OCI-LY3 (cell line): ENCODE measurements around the gene FMN1.

Experiments used
- H2AFZ ChIP-seq: fragments of 200-600, 300-600 bp; shearing (Covaris generic); 2 replicates; pipeline ENCODE4 v1.6.0; 2014; ENCODE audit warnings: antibody characterized with exemption, low read depth, low read length
- H3K27ac ChIP-seq: fragments of 200-600, 300-600 bp; sonication (generic); 2 replicates; pipeline ENCODE4 v1.5.1; 2014; ENCODE audit warnings: mild to moderate bottlenecking, low read length, moderate library complexity, mixed read lengths
- H3K27me3 ChIP-seq: fragments of 200-600, 300-600 bp; sonication (generic); 2 replicates; pipeline ENCODE4 v1.6.1; 2014; ENCODE audit warnings: low read depth, low read length, mixed read lengths
- H3K36me3 ChIP-seq: fragments of 200-600, 300-600 bp; sonication (generic); replicated peaks from 2 replicates; pipeline ENCODE3; 2014; ENCODE audit warnings: low read depth, low read length, mixed read lengths
- H3K4me1 ChIP-seq: fragments of 300-600, 200-600 bp; sonication (generic); 2 replicates; pipeline ENCODE4 v1.6.1; 2014; ENCODE audit warnings: low read length, mixed read lengths
- H3K4me2 ChIP-seq: fragments of 200-600, 300-600 bp; sonication (generic); 2 replicates; pipeline ENCODE4 v1.6.1; 2014; ENCODE audit warnings: low read length, mixed read lengths
- H3K4me3 ChIP-seq: fragments of 300-600, 200-600 bp; sonication (generic); 2 replicates; pipeline ENCODE4 v1.5.1; 2014; ENCODE audit warnings: antibody characterized with exemption, mild to moderate bottlenecking, low read length, moderate library complexity
- H3K79me2 ChIP-seq: fragments of 300-600, 200-600 bp; shearing (Covaris generic); 2 replicates; pipeline ENCODE4 v1.6.1; 2014; ENCODE audit warnings: mild to moderate bottlenecking, low read length, mixed read lengths
- H3K9ac ChIP-seq: fragments of 300-600, 200-600 bp; shearing (Covaris generic); 2 replicates; pipeline ENCODE4 v1.6.0; 2014; ENCODE audit warnings: mild to moderate bottlenecking, low read length, moderate library complexity
- H3K9me3 ChIP-seq: fragments of 200-600, 300-600 bp; shearing (Covaris generic); 2 replicates; pipeline ENCODE4 v1.6.1; 2014; ENCODE audit warnings: low read length, mixed read lengths; ENCODE audit not compliant: insufficient read depth
- H4K20me1 ChIP-seq: fragments of 200-600, 300-600 bp; sonication (generic); 2 replicates; pipeline ENCODE4 v1.6.1; 2016; ENCODE audit warnings: low read length, mixed read lengths; ENCODE audit not compliant: insufficient read depth
- CTCF ChIP-seq: fragments of 200-600, 300-600 bp; sonication (generic); IDR thresholded peaks from 2 replicates; pipeline ENCODE4 v1.5.1; 2014; ENCODE audit warnings: antibody characterized with exemption, low read length, low read depth
- EZH2phosphoT487 ChIP-seq: fragments of 200-600 bp; shearing (Covaris generic); IDR thresholded peaks from 2 replicates; pipeline ENCODE4 v1.6.1; 2018; ENCODE audit warnings: antibody characterized with exemption, mixed run types, low read depth

Gene FMN1

GRCh38 chr15:32743411-32744140 lies 450.9 kb downstream of the FMN1 start:
- no peaks in the 10 kb centered on the region for H3K36me3 ChIP-seq
- H3K79me2 ChIP-seq, result no peaks in the 10 kb centered on the region
- H3K4me3 ChIP-seq, result no peak overlapping the region
- H4K20me1 ChIP-seq, result no peaks in the 10 kb centered on the region
- H3K27ac ChIP-seq, result no peak overlapping the region
- no peaks in the 10 kb centered on the region for H3K9me3 ChIP-seq
- TF ChIP-seq CTCF, result no peak
- no peak overlapping the region for H2AFZ ChIP-seq
- no peaks in the 10 kb centered on the region for H3K4me1 ChIP-seq
- no peak overlapping the region for H3K4me2 ChIP-seq
- H3K9ac ChIP-seq, result no peak overlapping the region
- H3K27me3 ChIP-seq, result peaks cover 48% of the 10 kb centered on the region

GRCh38 chr15:32739522-32740063 lies 454.9 kb downstream of the FMN1 start:
- H3K9ac ChIP-seq, result no peak overlapping the region
- H3K4me1 ChIP-seq, result no peaks in the 10 kb centered on the region
- TF ChIP-seq CTCF (no peak), EZH2phosphoT487 (no peak)
- no peak overlapping the region for H3K27ac ChIP-seq
- no peaks in the 10 kb centered on the region for H3K36me3 ChIP-seq
- peaks cover 66% of the 10 kb centered on the region for H3K27me3 ChIP-seq
- no peak overlapping the region for H3K4me2 ChIP-seq
- H3K9me3 ChIP-seq, result no peaks in the 10 kb centered on the region
- H2AFZ ChIP-seq, result no peak overlapping the region
- H3K79me2 ChIP-seq, result no peaks in the 10 kb centered on the region
- H4K20me1 ChIP-seq, result no peaks in the 10 kb centered on the region
- no peak overlapping the region for H3K4me3 ChIP-seq

- Histone ChIP-seq H3K9ac (no peak overlapping the region), H3K27ac (no peak overlapping the region), H3K9me3 (no peaks in the 10 kb centered on the region), H3K79me2 (no peaks in the 10 kb centered on the region), H3K4me2 (no peak overlapping the region), H3K36me3 (no peaks in the 10 kb centered on the region), H4K20me1 (no peaks in the 10 kb centered on the region), H3K4me1 (no peaks in the 10 kb centered on the region), H3K27me3 (peaks cover 66% of the 10 kb centered on the region), H2AFZ (no peak overlapping the region), H3K4me3 (no peak overlapping the region)
- TF ChIP-seq EZH2phosphoT487 (no peak), CTCF (no peak)
Observed at GRCh38 chr15:32738666-32739065, 455.8 kb downstream of the FMN1 start.

GRCh38 chr15:32737304-32737703 lies 457.2 kb downstream of the FMN1 start:
- Histone ChIP-seq H3K27me3 (peaks cover 74% of the 10 kb centered on the region), H3K27ac (no peak overlapping the region), H3K4me1 (no peaks in the 10 kb centered on the region), H4K20me1 (peaks cover 3% of the 10 kb centered on the region; the same call in 1 of the 2 replicates), H3K4me2 (no peak overlapping the region), H3K79me2 (no peaks in the 10 kb centered on the region), H3K36me3 (no peaks in the 10 kb centered on the region), H2AFZ (no peak overlapping the region), H3K9ac (no peak overlapping the region), H3K4me3 (no peak overlapping the region), H3K9me3 (no peaks in the 10 kb centered on the region)
- no peak for TF ChIP-seq EZH2phosphoT487
- no peak for TF ChIP-seq CTCF
